ENCODE measurements around the gene PRLR. TPM values are rescaled to one million over a fixed set of nuclear protein-coding genes. Genes with fewer than 3 reads are reported as not detected.

The PRLR gene
- total RNA-seq, 2 donors from 2014 or later = 4.1 to 6.5 TPM

DNA sequence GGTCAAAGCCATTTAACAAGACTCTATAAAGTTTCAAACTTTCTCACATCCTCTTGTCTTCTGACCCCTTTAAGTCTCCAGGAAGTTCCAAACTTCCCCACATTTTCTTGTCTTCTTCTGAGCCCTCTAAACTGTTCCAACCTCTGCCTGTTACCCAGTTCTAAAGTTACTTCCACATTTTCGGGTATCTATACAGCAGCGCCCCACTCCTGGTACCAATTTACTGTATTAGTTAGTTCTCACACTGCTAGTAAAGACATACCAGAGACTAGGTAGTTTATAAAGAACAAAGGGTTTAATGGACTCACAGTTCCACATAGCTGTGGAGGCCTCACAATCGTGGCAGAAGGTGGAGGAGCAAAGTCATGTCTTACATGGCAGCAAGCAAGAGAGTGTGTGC is 23.3 kb upstream of the PRLR start:
- Histone ChIP-seq H3K27ac (ENCODE audit: low read depth, low read length) (no peak overlapping the region), H3K4me3 (ENCODE audit: low read length) (peak overlapping the region; percentile 45)

DNA sequence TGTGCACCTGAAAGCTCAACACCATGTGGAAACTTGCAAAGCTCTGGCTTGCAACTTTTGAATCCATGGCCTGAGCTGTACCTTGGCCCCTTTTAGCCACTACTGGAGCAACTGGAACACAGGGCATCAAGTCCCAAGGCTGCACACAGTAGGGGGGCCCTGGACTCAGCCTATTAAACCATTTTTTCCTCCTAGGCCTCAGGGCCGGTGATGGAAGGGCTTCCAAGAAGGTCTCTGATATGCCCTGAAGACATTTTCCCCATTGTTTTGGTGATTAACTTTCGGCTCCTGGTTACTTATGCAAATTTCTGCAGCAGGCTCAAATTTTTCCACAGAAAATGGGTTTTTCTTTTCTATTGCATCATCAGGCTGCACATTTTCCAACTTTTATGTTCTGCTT is 22.7 kb upstream of the PRLR start:
- Mint-ChIP-seq H3K4me3 (no peak overlapping the region), H3K4me1 (no peaks in the 10 kb centered on the region), H3K27me3 (ENCODE audit: insufficient read depth) (no peaks in the 10 kb centered on the region), H3K36me3 (ENCODE audit: low read depth) (peaks cover 7% of the 10 kb centered on the region), H3K9me3 (peaks cover 63% of the 10 kb centered on the region), H3K27ac (no peak overlapping the region)
- H3K4me3 ChIP-seq (ENCODE audit: low read length) = peak overlapping the region; percentile 45
- peaks cover 52% of the 10 kb centered on the region for H3K9me3 ChIP-seq (ENCODE audit: control insufficient read depth, low read length)
- no peaks in the 10 kb centered on the region for H3K4me1 ChIP-seq (ENCODE audit: control insufficient read depth, insufficient read depth, low read length)
- 86 to 90% methylated on average over 2 of the region's 2 CpGs for WGBS, 2 experiments (ENCODE audit: insufficient coverage in 1 of 2, insufficient read length in 1 of 2)
- no peak overlapping the region for H3K27ac ChIP-seq (ENCODE audit: low read depth, low read length)
- no peaks in the 10 kb centered on the region for H3K36me3 ChIP-seq (ENCODE audit: control insufficient read depth, insufficient read depth, low read length)
- H3K9ac ChIP-seq (ENCODE audit: extremely low read depth, low read length, poor library complexity, severe bottlenecking) = no peak overlapping the region
- DNase-seq = no peak
- H3K27me3 ChIP-seq (ENCODE audit: control insufficient read depth, insufficient read depth, low read length, poor library complexity, severe bottlenecking) = no peaks in the 10 kb centered on the region
- no peak for TF ChIP-seq CTCF (conservative IDR thresholded peaks at IDR 0.05)

More for the DNA sequence above, 23.3 kb upstream of the PRLR start:
- Mint-ChIP-seq H3K4me3 (no peak overlapping the region), H3K36me3 (ENCODE audit: low read depth) (peaks cover 7% of the 10 kb centered on the region), H3K27me3 (ENCODE audit: insufficient read depth) (no peaks in the 10 kb centered on the region), H3K9me3 (peaks cover 61% of the 10 kb centered on the region), H3K4me1 (no peaks in the 10 kb centered on the region), H3K27ac (no peak overlapping the region)
- no peak for TF ChIP-seq CTCF (conservative IDR thresholded peaks at IDR 0.05)
- Histone ChIP-seq H3K4me1 (ENCODE audit: control insufficient read depth, insufficient read depth, low read length) (no peaks in the 10 kb centered on the region), H3K27me3 (ENCODE audit: control insufficient read depth, insufficient read depth, low read length, poor library complexity, severe bottlenecking) (no peaks in the 10 kb centered on the region), H3K36me3 (ENCODE audit: control insufficient read depth, insufficient read depth, low read length) (no peaks in the 10 kb centered on the region), H3K9me3 (ENCODE audit: control insufficient read depth, low read length) (peaks cover 47% of the 10 kb centered on the region), H3K9ac (ENCODE audit: extremely low read depth, low read length, poor library complexity, severe bottlenecking) (no peak overlapping the region)
- no peak for DNase-seq
- 83 to 89% methylated on average over 2 to 3 of the region's 3 CpGs for WGBS, 2 experiments (ENCODE audit: insufficient coverage in 1 of 2, insufficient read length in 1 of 2)

GRCh38 chr5:35248843-35249780 is 18.8 kb upstream of the PRLR start:
- peak overlapping the region; percentile 59 for H3K27ac ChIP-seq (ENCODE audit: low read depth, low read length)
- 76 to 93% methylated on average over 3 to 5 of the region's 5 CpGs for WGBS, 2 experiments (ENCODE audit: insufficient coverage in 1 of 2, insufficient read length in 1 of 2)
- H3K4me3 Mint-ChIP-seq = no peak overlapping the region
- H3K4me1 Mint-ChIP-seq = peaks cover 15% of the 10 kb centered on the region
- H3K27me3 ChIP-seq (ENCODE audit: control insufficient read depth, insufficient read depth, low read length, poor library complexity, severe bottlenecking) = no peaks in the 10 kb centered on the region
- H3K4me1 ChIP-seq (ENCODE audit: control insufficient read depth, insufficient read depth, low read length) = peaks cover 3% of the 10 kb centered on the region
- no peak for TF ChIP-seq CTCF (conservative IDR thresholded peaks at IDR 0.05)
- H3K27me3 Mint-ChIP-seq (ENCODE audit: insufficient read depth) = no peaks in the 10 kb centered on the region
- no peak for DNase-seq
- H3K36me3 Mint-ChIP-seq (ENCODE audit: low read depth) = peaks cover 7% of the 10 kb centered on the region
- H3K9ac ChIP-seq (ENCODE audit: extremely low read depth, low read length, poor library complexity, severe bottlenecking) = no peak overlapping the region
- H3K9me3 ChIP-seq (ENCODE audit: control insufficient read depth, low read length) = peaks cover 43% of the 10 kb centered on the region
- H3K36me3 ChIP-seq (ENCODE audit: control insufficient read depth, insufficient read depth, low read length) = no peaks in the 10 kb centered on the region
- H3K9me3 Mint-ChIP-seq = peaks cover 35% of the 10 kb centered on the region
- no peak overlapping the region for H3K27ac Mint-ChIP-seq
- no peak overlapping the region for H3K4me3 ChIP-seq (ENCODE audit: low read length)

Measured in endodermal cell (in vitro differentiated cells).